SW 1271 (cell line): ENCODE measurements around the gene GPC3.
A peak's percentile ranks its signal among the peaks of the same experiment; 100 is the strongest.
"Not testable (repeated sequence)": the region's sequence is repeated elsewhere in the genome, so short reads cannot be mapped to it uniquely, and the experiment has no call there.

Experiments
- DNase-seq, 2 experiments: peaks; one replicate each; lab custom pipeline; 2025; lab: John Stamatoyannopoulos, UW

GPC3 gene

DNA sequence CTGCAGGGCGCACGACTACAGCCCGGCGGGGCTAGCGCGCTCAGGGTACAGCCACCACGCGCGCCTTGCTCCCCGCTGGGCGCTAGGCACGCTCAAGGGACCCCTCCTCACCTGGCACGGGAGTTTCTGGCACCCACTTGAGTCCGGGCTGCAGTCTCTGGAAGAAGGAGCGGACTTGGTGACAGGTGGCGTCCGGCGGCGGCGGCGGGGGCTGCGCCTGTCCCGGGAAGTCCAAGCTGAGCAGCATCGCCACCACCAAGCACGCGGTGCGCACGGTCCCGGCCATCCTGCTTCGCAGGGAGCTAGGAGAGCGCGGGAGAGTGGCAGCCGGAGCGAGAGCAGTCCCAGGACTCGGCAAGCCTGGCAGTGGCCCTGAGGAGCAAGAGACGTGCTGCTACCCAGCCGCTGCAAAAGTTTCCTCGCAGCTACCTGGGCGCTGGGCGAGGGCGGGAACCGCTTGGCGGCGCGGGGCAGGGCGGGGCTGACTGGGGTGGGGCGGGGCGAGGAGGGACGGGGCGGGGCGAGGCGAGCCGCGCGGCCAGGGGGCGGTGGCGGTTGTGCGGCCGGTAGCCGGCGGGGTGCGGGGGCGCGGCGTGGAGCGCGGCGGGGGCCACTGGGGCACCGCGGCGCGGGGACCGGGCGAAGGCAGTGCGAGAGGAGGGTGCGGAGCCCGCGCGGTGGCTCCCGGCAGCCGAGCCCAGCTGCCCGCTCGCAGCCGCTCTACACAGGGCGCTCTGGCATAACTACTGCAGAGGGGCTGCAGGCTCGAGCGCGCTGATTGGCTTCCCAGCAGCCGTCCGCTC lies at the start of gene GPC3:
Gene GPC3 (minus strand): TSS at position 431 of the 803 bp plus-strand sequence.
- DNase-seq: peak; percentile 0 to 14

DNA sequence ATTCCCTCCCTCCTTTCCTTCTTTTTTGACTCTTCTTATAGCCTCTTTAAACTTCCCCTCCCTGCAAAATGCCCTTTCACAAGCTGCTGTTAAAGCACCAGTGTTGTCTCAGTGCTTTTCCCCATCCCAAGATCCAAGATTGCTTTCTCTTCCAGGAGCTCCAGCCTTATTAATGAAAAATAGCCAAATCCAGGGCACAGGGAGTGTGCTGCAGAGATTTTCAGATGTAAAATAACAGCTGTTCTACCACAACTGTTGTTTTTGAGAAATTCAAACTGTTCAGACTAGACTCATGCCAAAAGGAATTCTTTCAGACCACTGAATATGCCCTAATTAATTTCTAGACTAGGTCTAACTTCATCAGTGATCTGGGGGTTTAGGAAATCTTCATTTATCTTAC lies 47.0 kb upstream of the GPC3 start:
- no peak for DNase-seq

DNA sequence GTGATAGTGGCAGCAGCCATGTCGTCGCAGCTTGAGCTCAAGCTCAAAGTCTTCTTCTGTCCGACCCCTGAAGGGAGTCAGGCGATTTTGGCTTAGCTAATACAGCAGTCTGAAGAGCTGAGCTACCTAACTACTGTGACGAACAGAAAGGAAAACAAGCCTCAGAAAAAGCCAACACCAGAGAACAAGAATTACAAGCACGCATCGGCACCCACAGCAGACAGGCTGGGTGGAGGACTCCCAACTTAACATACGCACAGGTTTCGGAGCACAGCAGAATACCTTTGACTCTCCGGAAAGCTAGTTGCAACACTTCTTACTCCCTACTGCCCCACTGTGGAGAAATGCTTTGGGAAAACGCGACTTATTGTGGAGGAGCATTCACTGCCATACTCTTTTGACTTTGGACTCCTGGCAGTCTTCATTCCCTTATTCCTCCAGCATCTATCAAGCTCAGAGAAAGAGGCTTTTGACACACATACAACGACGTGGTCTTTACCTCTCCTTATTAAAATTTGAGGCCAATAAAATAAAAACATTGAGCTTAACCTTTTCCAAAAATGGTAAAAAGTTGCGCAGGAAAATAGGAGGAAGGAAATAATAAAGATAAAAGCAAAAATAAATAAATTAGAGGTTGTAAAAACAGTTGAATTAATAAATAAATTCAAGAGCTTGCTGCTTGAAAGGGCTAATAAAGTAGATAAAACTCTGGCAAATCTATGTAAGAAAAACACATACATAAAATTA lies 41.3 kb upstream of the GPC3 start:
- DNase-seq: no peak

DNA sequence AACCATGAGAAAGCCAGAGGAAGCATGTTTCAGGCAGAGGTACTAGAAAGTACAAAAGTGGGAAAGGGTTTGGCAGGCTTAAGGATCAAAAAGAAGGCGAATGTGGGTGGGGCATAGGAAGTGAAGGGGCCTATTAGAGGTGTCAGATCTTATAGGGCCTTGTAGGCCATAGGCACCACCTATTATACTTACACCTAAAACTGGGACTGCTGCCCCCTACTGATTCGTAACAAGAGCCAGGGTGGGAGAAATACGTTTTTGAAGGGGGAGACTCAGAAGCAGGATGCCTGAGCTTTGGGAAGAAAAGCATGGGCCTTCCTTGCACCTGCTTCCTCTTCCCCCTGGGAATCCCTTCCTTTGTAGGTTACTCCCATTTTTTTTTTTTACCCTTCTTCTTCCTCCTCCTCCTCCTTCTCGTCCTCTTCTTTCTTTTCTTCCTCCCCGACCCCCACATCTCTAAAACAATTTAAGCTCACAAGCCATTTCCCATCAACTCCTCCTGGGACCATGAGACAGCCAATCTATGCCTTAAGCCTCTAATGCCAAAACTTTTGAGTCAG lies 40.7 kb upstream of the GPC3 start:
- no peak for DNase-seq

DNA sequence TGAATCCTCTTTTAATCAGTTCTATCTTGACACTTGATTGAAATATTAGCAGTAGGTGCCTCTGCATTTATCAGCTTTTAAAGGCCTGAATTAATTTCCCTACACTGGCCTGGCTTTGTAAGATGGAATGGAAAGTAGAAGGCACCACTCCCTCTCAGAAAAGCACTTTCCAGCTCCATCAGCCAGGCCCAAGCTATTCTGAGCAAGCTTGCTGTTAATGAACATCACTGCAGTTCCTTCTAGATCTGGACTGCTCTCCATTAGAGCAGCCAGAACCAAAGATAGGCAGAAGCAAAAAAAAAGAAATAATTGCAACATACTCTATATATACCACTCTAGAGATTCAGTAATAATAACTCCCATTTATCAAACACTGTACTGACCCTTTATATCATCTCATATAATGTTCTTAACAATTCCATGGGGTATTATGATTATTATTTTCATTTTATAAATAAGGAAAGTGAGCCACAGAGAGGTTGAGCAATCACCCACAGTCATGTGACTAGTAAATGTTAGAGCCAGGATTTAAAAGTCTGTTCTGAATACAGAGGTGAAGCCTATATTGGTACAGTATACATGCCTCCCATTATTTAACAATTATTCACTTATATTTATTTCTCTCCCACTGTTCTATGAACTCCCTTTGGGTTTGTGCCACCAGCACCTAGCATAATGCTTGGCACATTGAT lies 39.4 kb upstream of the GPC3 start:
- no peak for DNase-seq

DNA sequence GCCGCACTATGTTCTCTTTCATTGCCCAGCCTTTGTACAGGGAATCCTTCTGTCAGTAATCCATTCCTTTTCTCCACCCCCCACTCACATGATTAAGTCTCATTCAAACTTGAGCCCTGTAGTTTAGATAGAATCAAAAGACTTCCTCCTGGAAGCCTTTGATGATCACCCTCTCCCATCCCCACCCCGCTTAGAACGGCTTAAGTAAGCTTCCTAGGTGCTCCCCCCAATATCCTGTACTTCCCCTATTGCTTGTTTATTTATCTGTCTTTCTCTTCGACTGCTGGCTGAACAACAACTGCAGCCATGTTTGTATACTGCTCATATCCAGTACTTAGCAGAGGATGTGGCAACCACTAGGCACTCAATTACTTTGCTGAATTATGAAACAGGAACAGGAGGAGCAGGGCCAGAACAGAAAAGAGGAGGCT lies 38.5 kb upstream of the GPC3 start:
- no peak for DNase-seq

DNA sequence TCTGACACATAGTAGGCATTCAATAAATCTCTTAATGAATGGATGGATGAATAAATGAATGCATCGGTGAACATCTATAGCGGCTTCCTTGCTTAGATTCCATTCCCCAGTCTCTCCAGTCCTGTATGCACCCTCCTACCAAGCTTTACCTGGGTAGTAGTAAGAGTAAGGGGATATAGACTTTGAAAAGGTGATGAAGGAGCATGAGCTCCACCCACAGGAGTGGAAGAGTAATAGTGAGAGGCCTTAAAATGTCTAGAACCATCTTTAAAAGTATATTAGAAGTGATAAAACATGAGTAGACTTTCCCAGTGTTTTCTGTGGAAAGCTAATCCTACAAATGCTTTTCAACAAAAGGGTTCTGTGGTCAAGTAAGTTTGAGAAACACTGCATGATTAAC lies 35.5 kb upstream of the GPC3 start:
- DNase-seq: no peak

DNA sequence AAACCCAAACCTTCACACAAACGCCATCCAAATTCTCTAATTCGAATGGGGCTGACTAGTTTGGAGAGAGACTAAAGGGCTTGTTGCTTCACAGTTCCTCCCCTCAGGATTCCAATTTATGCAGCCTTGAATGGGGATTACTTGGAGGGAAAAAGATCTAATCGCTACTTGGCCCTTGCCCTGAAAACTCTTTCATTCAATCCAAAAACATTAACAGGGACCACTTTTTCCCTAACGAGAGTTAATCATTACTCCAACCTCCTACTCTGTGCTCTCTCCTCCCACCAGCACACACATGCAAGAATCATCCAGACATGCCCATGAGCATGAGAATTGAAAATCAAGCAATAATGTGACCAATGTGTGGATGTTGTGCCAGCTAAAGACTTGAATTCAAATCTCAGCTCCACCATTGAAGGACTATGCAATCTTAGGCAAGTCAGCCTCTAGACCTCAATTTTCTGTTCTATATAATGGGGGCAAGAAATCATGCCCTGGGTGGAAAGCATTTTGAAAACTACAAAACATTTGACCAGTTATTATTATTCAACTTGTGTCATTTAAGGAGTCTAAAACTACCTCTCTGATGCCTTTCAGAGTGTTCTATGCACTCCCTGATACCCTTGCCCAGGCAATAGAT lies 34.3 kb upstream of the GPC3 start:
- DNase-seq: no peak

DNA sequence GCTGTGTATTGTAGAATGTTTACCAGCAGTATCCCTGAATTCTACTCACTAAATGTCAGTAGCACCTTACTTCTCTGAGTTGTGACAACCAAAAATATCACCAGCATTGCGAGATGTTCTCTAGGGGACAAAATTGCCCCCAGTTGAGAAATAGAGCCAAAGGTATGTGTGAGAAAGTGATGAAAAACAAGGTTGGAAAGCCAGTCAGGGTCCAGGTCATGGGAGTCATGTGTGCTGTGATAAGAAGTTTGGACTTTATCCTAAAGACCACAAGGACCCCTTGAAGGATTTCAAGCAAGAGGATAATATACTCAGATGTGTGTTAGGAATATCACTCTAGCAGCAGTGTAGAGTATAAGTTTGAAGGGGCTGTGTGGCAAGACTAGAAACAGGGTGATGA lies 30.9 kb upstream of the GPC3 start:
- DNase-seq: not testable (repeated sequence)

DNA sequence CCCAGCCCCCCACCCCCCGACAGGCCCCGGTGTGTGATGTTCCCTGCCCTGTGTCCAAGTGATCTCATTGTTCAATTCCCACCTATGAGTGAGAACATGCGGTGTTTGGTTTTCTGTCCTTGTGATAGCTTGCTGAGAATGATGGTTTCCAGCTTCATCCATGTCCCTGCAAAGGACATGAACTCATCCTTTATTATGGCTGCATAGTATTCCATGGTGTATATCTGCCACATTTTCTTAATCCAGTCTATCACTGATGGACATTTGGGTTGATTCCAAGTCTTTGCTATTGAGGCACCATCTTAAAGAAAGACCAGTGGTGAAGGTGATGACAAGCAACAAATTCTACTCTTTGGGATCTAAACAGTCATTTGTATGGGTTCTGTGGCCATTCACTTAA lies 30.1 kb upstream of the GPC3 start:
- not testable (repeated sequence) for DNase-seq

DNA sequence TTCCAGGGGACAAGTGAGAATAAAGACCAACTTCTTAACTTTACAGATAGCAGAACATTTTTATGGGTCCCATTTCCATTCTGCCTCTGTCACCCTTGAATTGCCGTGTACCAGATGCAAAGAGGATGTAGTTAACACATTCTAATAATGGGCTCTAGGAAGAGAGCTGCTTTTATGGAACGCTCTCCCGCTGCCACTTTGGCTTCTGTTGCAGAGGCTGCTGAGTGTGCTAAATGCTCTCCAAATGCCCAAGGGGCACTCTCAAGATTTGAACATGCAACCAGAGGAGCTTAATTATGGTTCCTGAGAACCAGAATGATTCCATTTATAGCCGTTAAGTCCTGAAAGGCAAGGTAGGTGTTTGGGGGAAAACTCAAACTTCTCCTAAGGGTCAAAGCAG lies 28.1 kb upstream of the GPC3 start:
- DNase-seq: no peak

DNA sequence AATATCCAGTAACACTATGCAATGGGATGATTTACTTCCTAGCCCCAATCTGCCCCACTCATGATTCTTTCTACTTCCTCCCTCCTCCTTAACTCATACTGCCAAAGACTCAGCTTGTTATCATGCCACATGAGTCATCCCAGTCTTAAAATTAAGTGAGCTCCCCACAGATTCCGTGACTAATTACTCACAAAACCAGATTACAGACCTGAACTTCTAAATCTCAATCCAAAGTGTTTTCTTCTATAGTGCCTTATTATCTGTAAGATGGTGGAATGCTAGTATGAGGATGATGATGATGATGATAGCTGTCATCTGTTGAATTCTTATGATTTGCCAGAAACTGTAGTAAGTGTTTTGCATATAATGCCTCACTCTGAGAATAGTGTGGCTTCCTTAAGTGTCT lies 27.7 kb upstream of the GPC3 start:
- no peak for DNase-seq

DNA sequence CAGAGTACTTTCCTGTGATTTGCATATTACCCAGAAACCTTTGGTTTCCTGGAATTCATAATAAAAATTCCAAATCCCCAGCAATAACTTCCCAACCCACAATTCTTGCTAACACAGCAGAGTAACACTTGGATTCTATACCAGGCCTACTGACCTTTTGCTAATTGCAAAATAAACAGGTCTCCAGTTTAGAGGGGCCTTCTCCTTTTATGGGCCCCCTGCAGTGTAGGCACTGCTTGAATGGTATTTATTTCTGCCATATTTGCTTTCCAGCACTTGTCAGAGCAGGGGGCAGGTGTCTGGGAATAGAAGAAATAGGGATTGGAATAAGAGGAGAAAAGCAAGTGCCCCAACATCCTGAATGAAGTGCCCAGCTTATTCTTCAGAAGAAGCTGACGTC lies 25.3 kb upstream of the GPC3 start:
- DNase-seq: no peak

DNA sequence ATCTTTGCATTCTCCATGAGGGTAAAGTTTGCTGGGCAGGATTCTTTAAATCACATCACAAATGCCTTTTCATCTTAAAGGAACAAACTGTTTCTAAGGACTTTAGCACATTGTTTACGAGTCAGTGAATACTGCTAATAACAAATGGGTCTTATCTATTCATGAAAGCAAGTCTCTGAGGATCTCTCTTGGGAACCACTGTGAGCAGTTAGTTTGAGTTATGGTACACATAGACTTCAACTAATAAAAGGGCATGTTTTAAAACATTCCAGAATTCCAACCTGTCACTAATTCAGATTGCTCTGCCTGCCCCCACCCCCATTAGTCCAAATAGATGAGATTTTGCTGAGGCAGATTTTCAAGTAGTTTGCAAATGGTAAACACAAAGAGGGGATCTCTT lies 22.3 kb upstream of the GPC3 start:
- DNase-seq: no peak

DNA sequence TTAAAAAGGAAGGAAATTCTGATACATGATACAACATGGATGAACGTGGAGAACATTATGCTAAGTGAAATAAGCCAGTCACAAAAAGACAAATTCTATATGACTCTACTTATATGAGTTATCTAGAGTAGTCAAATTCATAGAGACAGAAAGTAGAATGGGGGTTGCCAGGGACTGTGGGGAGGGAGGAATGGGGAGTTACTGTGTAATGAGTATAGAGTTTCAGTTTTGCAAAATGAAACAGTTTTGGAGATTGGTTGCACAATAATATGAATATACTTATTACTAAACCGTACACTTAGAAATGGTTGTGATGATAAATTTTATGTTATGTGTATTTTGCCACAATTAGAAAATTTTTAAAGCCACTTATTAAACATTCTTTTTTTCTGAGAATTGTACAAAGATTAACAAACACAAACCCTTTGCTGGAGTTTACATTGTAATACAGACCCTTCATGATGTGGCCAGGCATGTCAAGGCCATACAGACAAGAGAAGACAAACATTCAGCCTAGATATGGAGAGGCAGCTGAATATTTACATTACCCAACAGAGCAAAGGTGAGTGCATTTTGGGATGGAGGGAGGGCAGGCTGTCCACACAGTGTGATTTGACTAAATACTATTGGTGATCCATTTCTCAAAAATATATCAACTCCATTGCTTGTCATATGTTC lies 21.2 kb upstream of the GPC3 start:
- no peak for DNase-seq

DNA sequence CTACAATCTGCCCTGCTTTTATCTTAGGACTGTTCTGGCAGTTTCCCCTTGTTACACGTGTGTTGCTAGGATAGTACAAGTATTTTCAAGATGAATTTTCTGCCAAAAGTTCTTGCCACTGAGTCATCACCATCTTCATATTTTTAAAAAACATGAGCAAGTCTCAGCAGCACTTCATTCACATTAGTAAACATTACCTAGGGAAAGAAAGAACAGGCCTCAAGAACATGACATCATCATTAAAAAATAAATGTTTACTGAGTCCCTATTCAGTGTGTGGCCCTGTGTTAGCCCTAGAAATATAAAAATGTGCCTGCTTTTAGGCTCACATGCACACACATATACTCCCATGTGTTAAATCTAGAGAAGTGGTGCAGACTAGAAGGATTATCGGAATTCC lies 18.7 kb upstream of the GPC3 start:
- DNase-seq: no peak

DNA sequence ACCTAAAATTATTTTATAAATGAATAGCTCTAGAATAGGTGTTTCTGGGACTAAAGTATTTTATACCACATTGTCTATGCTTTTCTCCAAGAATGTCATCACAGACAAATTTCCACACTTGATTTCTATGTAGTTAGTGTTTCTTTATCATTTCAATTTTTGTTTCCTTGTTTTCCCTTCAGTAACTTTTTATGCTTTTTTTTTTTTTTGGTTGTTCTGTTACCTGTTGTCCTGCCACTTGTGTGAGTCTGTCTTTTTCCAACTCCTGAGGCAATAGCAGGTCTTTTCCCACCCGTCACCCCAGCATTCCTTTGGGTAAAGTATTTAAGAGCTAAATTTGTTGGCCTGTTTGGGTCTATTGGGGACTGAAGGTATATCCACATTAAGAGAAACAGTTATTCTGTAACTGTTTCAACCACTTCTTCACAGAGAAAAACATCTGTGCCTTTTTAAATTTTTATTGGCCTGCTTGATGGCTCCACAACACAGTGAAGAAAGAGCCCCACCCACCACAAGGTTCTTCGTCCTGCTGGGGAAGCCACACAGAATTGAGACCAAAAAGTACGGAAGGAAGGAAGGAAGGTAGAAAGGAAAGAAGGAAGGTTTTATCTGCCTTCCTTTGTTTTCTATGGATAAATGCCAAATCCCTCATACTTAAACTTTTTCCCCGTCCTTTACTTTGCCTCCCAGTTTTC lies 17.7 kb upstream of the GPC3 start:
- DNase-seq: no peak

DNA sequence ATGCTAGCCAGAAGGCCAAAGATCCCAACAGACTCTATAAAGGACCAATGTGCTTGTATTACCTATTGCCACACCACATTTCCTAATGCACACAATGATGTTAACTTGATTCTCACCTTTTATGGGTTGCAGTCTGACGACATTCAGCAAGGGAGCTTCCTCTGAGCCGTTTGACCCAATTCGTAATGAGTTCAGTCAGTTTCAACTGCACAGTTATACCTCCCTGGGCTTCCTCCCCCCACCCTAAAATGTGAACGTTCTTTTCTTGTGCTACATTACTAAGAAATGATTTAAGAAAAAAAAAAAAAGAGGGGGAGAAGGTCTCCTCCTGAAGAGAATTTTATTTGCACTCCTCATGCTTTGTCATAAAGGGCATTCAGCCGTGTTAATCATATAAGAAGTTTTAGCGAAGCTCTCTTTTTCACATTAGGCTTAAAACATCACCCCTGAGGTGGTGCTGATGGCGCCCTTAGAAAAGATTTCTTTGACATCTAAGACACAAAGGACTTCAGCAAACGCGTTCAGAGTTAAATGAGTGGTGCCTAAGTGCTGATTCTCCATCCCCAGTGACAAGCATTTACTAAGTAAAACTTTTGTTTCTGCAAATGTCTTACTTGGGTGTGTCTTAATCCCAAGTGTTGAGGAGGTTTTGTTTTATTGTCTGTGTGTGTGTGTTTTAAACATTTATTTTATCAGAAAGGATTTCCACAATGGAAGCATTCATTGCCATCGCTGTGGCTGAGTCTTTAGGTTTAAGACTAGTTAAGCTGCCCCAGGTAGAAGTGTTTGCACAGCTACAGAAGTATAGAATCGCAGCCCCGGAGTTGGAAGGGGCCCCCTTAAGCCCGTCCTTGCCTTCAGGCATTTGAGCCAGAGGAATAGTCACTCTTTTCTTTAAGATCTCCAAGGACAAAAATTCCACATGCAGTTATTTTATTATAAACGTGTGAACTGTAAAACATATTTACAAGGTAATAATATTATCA lies 15.2 kb upstream of the GPC3 start:
- DNase-seq: no peak

DNA sequence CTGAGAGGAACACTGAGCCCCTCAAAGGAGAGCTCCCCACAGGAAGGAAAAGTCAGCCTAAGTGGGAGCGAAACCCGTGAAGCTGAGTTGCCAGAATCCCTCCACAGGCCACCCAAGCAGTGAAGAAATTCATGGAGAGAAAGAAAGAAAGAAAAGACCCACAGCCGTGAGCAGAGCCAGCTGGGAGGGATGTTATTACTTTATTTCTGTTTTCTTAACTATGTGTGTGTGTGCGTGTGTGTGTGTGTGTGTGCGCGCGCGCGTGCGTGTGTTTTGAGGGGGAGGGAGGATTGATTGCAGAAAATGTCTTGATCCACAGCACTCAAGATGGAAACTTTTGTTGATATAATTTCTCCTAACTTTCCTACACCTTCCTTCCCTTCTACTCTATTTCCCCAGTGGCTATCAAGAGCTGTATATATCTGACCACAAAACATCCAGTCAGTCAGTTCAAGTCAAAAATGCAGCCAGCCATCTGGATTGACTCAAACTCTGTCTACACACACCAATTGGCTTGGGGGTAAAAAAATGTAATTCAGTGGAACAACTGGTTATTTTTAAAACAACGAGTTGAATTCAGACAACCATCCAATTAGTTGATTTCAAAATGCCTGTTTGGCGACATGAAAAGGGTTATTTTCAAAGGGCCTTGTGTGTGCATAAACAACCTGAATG lies 13.8 kb upstream of the GPC3 start:
- no peak for DNase-seq
